Measurements from ENCODE around the gene SEPTIN1. TPM values are rescaled to one million over a fixed set of nuclear protein-coding genes. Genes with fewer than 3 reads are reported as not detected.

The SEPTIN1 gene
- total and polyA plus RNA-seq, 2 experiments from 2014 or later, result 0.21 to 3.9 TPM

- no peak for TF ChIP-seq STAT1 (IDR thresholded peaks at IDR 0.05; ENCODE audit: unreplicated experiment)
Measured at GRCh38 chr16:30428055-30428454, 45.7 kb upstream of the SEPTIN1 start (continued).

- Histone ChIP-seq H3K4me2 (no peak overlapping the region), H3K4me1 (ENCODE audit: insufficient read depth) (no peaks in the 10 kb centered on the region; the same call in 1 of the 2 replicates), H3K27me3 (ENCODE audit: insufficient read depth) (no peaks in the 10 kb centered on the region), H3K36me3 (ENCODE audit: insufficient read depth) (peaks cover 15% of the 10 kb centered on the region), H4K20me1 (replicated peaks; ENCODE audit: insufficient read depth) (peaks cover 26% of the 10 kb centered on the region), H3K4me3 (no peak overlapping the region), H2AFZ (no peak overlapping the region), H3F3A (replicated peaks; ENCODE audit: low read depth) (peaks cover 30% of the 10 kb centered on the region), H3K27ac (ENCODE audit: low read depth) (no peak overlapping the region), H3K79me2 (replicated peaks; ENCODE audit: insufficient read depth) (no peaks in the 10 kb centered on the region), H3K9me2 (ENCODE audit: insufficient read depth) (no peaks in the 10 kb centered on the region)
- no peak overlapping the region for H3K27ac Mint-ChIP-seq
- DNase-seq (ENCODE audit: low spot score) (no peak), ATAC-seq (no peak)
- no peaks in the 10 kb centered on the region for H3K9me3 Mint-ChIP-seq
- TF ChIP-seq ZNF331 (CRISPR knock-in tag; IDR thresholded peaks at IDR 0.05; ENCODE audit: low read depth) (no peak), CTCF (conservative IDR thresholded peaks at IDR 0.05; ENCODE audit: low read depth in 2 of 2) (no peak), REST (IDR thresholded peaks at IDR 0.05; ENCODE audit: unreplicated experiment) (no peak), ETS1 (IDR thresholded peaks at IDR 0.05) (no peak), ZNF114 (CRISPR knock-in tag; IDR thresholded peaks at IDR 0.05) (no peak), EZH2phosphoT487 (IDR thresholded peaks at IDR 0.05; ENCODE audit: unreplicated experiment) (no peak)
- peaks cover 14% of the 10 kb centered on the region for H3K4me1 Mint-ChIP-seq
- H3K27me3 Mint-ChIP-seq (ENCODE audit: insufficient read depth, low read depth, poor library complexity), result peaks cover 12% of the 10 kb centered on the region
- no peak overlapping the region for H3K4me3 Mint-ChIP-seq
- peaks cover 56% of the 10 kb centered on the region for H3K36me3 Mint-ChIP-seq (ENCODE audit: low read depth)
Measured at GRCh38 chr16:30421010-30421409, 38.6 kb upstream of the SEPTIN1 start.
